T-helper 1 cell treated with Interleukin-12 subunit alpha and Interleukin-12 subunit beta and Interleukin-4 antibody, amounts not matched to agents 30 ng/mL and 1 ng/mL, for 36 hours (primary cell): ENCODE measurements around the gene PRPF18. TPM values are rescaled to one million over a fixed set of nuclear protein-coding genes. Genes with fewer than 3 reads are reported as not detected.

Source experiments
- intact Hi-C: fragments of 100-400 bp; cut with micrococcal nuclease; formaldehyde crosslinking; loops from one replicate; pipeline ENCODE4 v1.15.1; 2024
- total RNA-seq: library from RNA; stranded (reverse); gene quantifications from 2 replicates; pipeline ENCODE4 v1.2.3, GENCODE V29; 2022

The PRPF18 gene
- total RNA-seq, result 24.6 and 25.6 TPM in 2 replicates

- intact Hi-C loops, result loop anchor here (1.0 to 5.0 kb wide), 14 partner anchors 58 to 1581 kb away; partner anchors contain the start of genes BEND7, CDNF, HSPA14 and MCM10
Observed at GRCh38 chr10:13586676-13587355, at the start of gene PRPF18. TSS of gene PRPF18 (plus strand) at chr10:13586965. CDS start at chr10:13587087, 122 bp downstream.

DNA sequence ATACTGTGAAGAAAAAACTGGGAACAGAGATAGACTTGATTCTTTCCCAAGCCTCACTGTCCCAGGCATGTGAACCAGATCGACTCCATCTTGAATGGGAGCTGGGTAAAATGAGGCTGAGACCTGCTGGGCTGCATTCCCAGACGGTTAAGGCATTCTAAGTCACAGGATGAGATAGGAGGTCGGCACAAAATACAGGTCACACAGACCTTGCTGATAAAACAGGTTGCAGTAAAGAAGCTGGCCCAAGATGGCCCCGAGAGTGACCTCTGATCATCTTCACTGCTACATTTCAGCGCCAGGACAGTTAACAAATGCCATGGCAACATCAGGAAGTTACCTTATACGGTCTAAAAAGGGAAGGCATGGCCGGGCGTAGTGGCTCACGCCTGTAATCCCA is 48.8 kb upstream of the PRPF18 start:
- intact Hi-C loops, result loop anchor here (2.0 kb wide), 1 partner anchor 165 kb away; no protein-coding TSS in a partner anchor

- intact Hi-C loops, result no loop called here
Observed at GRCh38 chr10:13542533-13542932, 44.2 kb upstream of the PRPF18 start.

GRCh38 chr10:13550802-13551201 is 36.0 kb upstream of the PRPF18 start:
- intact Hi-C loops, result no loop called here

DNA sequence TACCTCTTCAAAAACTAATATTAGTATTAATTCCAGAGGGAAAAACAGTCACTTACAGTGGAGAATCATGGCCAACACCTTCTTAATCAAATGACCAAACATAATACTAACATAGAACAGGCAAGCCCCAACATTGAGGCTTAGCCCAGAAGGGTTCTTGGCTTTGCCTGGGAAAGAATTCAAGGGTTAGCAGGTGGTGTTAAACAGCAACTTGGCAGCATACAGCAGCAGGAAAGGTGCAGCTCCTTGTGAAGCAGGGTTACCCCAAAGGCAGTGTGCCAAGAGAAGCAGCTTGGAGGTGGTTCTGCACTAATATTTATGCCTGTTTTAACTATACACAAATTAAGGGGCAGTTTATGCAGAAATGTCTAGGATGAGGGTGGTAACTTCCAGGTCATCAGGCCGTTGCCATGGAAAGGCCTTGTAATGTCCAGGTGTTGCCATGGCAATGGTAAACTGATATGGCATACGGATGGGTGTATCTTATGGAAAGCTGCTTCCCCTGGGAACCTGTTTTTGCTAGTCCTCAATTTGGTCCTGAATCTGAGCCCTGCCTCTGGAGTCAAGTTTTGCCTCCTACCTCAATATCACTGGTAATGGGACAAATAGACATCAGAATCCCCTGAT is 30.8 kb upstream of the PRPF18 start:
- intact Hi-C loops, result no loop called here

DNA sequence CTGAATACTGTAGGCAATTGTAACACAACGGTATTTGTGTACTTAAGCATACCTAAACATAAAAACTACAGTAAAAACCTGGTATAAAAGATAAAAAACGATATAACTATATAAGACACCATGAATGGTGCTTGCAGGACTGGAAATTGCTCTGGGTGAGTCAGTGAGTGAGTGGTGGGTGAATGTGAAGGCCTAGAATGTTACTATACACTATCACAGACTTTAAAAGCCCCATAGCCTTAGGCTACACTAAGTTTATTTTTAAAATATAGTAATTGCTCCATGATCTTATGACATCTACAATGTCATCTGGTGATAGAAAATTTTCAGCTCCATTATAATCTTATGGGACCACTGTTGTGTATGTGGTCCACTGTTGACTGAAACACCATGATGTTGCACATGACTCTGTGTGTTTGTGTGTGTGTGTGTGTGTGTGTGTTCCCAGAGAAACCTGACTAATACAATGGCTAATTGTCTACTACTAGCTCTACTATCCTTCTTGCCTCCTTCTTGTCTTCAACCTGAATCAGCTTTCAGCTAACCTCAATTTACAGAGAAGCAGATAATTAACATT is 27.6 kb upstream of the PRPF18 start:
- intact Hi-C loops, result no loop called here

DNA sequence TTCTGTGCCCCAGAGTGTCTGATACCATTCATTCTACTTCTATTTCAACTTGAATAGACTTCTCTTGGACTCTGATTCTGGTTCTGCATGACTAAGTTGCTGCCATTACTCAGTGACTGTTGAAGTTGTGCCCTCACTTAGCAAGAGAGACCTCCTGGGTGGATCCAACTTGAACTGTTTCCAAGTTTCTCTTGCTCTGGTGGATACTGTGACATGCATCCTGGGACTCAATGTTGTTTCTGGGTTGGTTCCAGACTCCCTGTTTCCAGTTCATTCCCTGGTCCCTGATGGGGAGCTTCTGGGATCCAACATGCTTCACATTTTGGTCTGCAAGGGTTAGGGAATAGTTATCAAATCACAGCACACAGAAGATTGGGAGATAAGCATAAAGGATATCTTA is 26.2 kb upstream of the PRPF18 start:
- intact Hi-C loops, result no loop called here

DNA sequence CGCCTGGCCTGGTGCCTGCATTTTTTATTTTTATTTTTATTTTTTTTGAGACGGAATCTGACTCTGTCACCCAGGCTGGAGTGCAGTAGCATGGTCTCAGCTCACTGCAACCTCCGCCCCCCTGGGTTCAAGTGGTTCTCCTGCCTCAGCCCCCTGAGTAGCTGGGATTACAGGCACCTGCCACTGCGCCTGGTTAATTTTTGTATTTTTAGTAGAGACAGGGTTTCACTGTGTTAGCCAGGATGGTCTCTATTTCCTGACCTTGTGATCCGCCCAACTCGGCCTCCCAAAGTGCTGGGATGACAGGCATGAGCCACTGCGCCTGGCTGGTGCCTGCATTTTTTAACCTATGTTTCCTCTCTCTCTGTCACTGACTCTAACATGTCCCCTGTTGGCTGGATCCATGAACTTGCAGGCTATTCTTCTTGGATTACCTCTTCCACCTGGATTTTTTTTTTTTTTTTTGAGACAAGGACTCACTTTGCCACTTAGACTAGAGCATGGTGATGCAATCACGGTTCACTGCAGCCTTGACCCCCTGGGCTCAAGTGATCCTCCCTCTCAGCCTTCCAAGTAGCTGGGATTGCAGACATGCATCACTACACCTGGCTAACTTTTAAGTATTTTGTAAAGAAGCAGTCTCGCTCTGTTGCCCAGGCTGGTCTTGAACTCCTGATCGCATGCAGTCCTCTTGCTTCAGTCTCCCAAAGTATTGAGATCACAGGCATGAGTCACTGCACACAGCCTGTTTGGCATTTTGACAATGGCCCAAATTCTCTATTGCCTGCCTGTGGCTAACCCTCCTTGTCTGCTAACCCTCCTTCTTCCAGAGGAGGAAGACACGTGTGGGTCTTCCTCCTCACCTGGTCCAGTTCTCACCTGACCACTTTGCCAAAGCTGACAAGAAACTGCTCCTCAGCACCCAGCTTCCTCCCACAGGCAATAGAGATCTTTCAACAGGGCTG is 23.0 kb upstream of the PRPF18 start:
- intact Hi-C loops, result no loop called here

DNA sequence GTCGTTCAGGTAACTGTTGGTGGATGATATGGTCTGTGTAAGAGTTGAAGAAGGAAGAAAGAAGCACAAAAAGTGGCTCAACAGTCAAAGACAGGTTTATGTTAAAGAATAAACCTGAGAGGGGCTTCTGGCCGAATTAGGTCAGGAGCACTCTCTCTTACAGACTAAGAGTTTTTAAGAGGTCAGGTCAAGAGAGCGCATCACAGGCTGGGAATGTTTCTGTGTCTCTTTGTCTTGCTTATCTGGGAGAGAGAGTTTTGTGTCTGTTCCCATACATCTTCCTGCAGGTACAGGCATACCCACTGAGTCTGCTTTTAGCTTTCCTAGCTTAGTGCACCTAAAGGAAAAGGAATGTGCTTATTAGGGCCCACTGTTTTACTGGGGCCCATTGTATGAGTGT is 22.2 kb upstream of the PRPF18 start:
- intact Hi-C loops, result no loop called here

DNA sequence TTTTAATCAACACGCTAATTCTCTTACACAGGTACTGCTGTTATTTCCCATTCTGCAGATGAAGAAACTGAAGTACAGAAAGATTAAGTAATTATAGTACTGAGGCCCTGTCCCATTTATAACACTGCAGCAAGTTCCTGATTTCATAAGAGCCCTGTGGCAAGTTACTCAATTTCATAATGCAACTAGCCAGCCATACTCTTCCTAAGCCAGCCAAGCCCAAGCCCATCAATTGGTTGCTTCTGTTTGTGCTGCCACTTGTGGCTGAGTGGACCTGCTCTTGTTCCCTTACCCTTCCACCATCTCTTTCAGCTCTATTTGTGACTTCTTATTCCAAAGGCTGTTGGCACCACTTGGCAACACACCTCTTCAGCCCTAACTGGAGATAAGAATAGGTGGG is 19.7 kb upstream of the PRPF18 start:
- intact Hi-C loops, result no loop called here

DNA sequence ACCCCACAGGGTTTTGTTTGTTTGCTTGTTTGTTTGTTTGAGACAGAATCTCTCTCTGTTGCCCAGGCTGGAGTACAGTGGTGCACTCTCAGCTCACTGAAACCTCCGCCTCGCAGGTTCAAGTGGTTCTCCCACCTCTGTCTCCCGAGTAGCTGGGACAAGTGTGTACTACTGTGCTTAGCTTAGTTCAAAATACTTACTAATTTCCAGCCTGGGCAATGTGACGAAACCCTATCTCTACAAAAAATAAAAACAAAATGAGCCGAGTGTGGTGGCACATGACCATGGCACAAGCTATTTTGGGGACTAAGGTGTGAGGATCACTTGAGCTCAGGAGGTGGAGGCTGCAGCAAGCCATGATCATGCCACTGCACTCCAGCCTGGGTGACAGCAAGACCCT is 15.2 kb upstream of the PRPF18 start:
- intact Hi-C loops, result no loop called here

DNA sequence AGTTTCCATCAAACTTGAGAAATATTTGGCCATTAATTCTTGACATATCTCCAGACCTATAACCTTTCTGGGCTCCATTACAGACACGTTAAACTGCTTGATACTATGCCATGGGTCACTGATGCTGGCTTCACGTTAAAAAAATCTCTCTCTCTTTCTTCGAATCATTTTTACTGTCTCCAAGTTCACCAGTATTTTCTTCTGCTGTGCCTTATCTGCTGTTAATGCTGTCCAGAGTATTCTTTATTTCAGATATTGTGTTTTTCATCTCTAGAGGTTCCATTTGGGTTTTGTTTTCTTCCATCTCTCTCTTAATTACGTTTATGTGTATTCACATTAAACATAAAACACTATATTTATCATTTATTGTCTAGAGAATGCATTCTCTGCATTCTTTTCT is 12.8 kb upstream of the PRPF18 start:
- intact Hi-C loops, result no loop called here

DNA sequence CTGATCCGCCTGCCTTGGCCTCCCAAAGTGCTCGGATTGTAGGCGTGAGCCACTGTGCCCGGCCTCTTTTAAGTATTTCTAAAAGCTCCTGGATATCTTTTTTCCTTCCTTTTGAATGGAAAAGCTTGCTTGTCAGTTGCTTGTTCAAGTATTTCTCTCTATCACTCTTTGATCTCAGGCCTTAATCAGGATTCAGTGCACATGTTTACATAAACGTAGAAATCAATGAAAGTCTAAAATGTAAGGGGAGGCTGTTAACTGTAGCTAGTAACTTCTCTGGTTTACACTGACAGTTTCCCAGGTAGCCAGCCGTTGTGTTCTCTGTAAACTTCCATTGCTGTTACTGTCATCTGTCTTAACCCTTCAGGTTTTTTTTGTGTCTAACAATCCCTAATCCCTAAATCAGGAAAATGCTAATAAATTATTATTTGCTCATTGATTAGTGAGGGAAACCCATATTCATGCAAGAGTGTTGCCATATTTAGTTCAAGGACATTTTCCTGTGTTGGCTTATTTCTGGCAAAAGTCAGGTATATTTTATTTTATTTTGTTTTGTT is 1.5 kb upstream of the PRPF18 start:
- intact Hi-C loops, result loop anchor here (5.0 kb wide), 1 partner anchor 1512 kb away; the partner anchor contains the start of gene RPP38

DNA sequence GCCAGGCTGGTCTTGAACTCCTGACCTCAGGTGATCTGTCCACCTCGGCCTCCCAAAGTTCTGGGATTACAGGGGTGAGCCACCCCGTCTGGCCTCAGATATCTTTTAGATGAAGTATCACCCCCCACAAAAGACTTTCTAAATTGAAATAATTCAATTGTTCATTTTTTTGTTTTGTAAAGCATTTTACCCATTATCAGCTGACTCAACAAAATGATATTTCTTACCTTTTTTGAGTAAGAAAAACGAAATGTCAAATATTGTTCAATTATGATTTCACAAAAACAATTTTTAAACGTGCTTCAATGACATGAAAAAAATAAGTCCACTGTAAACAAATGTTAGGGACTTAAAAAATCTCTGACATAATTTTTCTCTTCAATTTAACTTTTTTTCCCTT is 822 bp upstream of the PRPF18 start:
- intact Hi-C loops, result loop anchor here (1.0 to 5.0 kb wide), 14 partner anchors 57 to 1582 kb away; partner anchors contain the start of genes BEND7, CDNF, HSPA14 and MCM10

DNA sequence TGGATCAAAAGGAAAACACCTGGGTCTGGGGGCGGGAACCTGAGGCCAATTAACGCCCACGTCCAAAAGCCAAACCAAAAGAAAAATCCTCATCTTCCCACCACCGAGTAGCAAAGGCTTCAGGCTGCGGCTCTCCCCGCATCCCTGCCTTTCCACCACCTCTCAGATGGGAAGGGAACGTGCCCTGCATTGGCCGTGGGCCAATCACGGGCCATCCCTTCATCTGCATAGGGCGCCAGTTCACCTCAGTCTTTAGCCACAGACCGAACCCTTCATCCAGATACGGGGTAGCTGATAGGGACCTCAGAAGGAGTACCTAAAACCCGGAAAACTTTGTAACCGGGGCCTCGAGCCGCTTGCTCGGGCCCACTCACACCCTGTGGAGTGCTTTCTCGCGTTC is 626 bp downstream of the PRPF18 start:
- intact Hi-C loops, result loop anchor here (2.0 to 5.0 kb wide), 5 partner anchors 59 to 1510 kb away; partner anchors contain the start of genes BEND7, RPP38 and SUV39H2

DNA sequence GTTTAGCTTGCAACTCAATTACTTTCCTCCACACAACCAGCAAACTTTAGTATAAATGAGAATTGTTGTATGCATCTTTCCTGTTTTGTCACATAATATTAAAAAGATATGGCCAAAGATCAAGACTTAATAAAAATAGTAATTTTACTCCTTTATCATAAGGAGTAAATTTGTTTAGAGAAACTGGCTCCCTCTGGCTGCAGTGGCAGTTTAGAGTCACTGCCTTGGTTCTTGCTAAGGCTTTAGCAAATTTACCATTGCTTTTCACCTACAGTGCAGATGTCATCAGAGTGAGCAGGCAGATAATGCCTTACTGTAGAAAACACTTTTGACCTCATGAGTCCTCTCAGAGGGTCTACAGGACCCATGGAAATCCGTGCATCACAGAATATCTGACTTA is 2.6 kb downstream of the PRPF18 start:
- intact Hi-C loops, result loop anchor here (5.0 kb wide), 1 partner anchor 1508 kb away; the partner anchor contains the start of gene RPP38

GRCh38 chr10:13590886-13591285 is 4.1 kb downstream of the PRPF18 start:
- intact Hi-C loops, result no loop called here

DNA sequence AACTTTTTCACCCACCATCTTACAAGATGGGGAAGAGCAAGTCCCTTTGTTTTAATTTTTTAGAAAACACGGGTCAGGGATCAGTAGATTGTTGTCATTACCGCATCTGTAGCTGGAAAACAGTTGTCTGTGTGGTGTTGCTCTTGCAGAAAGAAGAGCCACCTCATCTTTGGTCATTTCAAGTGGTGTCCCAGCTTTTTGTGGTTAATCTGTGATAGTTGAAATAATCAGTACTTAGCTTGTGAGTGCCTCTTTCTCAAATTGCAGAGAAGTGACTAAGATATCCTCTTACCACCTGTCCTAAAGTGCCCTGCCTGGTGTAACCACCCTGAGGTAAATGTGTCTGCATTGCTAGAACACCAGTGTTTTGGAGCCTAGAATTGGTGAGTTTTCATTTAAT is 5.5 kb downstream of the PRPF18 start:
- intact Hi-C loops, result no loop called here

DNA sequence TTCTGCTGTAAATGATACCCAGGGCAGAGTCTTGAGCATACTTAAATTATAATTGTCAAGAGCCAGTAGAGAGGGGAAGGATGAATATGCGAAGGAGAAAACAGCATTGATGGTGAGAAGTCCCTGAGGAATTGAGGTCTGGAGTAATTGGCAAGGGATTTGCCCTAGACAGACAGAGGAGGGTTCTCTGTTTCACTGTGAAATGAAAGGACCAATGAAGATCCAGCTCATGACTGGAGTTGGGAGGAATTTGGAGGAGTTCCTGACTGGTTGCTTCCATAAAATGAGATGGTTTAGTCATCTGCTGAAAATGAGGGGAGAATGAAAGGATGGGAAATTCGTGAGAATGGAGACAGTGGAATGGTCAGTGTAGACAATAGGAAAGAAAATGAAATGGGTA is 6.8 kb downstream of the PRPF18 start:
- intact Hi-C loops, result no loop called here

DNA sequence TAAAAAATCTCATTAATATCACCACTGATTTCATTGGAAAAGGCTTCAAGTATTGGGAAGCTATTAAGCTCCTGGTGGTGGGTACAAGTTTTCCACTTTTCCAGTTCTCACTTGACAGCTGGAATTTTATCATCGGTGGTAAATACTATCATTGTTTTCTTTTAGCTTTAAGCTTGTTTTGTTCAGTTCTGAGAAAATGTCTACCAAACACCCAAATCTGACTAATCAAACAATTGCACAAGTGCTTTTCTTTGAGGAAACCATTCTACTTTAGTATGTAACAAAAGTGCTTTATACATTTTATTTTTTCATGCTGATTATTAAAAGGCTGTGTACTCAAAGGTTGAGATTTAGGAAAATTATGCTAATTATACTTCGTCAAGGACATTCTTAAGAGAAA is 7.9 kb downstream of the PRPF18 start:
- intact Hi-C loops, result no loop called here

DNA sequence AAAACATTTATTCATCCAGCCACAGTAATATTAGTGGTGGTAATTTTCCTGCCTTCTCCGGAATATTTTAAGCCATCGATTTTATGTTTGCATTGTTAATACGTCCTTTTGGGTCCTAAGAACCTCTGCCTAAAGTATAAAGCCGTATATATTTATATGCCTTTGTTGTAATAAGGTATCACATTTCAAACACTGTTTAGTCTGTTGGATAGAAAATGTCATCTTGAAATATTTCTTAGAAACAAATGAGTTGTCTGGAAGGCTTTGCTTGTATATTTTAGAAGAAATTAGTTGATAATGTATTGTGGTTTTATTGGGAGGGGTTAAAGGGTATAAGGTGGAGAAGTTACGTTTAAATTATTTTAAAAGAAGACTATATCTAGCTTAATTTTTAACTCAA is 11.1 kb downstream of the PRPF18 start:
- intact Hi-C loops, result no loop called here
